IMR-90 (cell line): ENCODE results near the gene PSMA8. TPM values are rescaled to one million over a fixed set of nuclear protein-coding genes. Genes with fewer than 3 reads are reported as not detected.

ENCODE experiments used
- ATAC-seq: fragments of 200-7000 bp; cut with Tn5 transposase; 2 replicates; pipeline ENCODE4 v1.9.1; 2020; ENCODE audit warnings: low read depth, mild to moderate bottlenecking, moderate library complexity
- BruUV-seq: library from RNA; stranded (reverse); fragments of 400-500 nt; replicated peaks from 2 replicates; lab custom pipeline; 2021; lab: Mats Ljungman, UMichigan
- CTCF ChIA-PET: fragments of 300-600 bp; formaldehyde crosslinking; extraction: SDS; loops from one replicate; lab custom pipeline; 2021; ENCODE audit warnings: antibody characterized with exemption; lab: Yijun Ruan, JAX
- POLR2A ChIA-PET: fragments of 300-600 bp; sonication (Branson Sonifier 250); formaldehyde crosslinking; loops from one replicate; lab custom pipeline; 2022; ENCODE audit warnings: antibody characterized with exemption; ENCODE audit not compliant: unreplicated experiment; lab: Charles Lee
- DNase-seq: peaks from one replicate; pipeline ENCODE4 v3.0.0; 2013
- H2AFZ ChIP-seq: replicated peaks from 2 replicates; pipeline ENCODE3; 2013; ENCODE audit warnings: low read length, mild to moderate bottlenecking; ENCODE audit not compliant: poor library complexity
- H2AK5ac ChIP-seq: 2 replicates; pipeline ENCODE4 v1.6.1; 2013; ENCODE audit warnings: low read depth, low read length, inconsistent platforms
- H2AK9ac ChIP-seq: replicated peaks from 2 replicates; pipeline ENCODE3; 2013; ENCODE audit warnings: mild to moderate bottlenecking, low read depth, low read length, moderate library complexity; ENCODE audit not compliant: poor library complexity
- H2BK120ac ChIP-seq: 2 replicates; pipeline ENCODE4 v1.6.1; 2013; ENCODE audit warnings: low read depth, low read length, inconsistent platforms
- H2BK15ac ChIP-seq: 3 replicates; pipeline ENCODE4 v1.6.1; 2013; ENCODE audit warnings: low read depth, low read length, inconsistent platforms
- H2BK20ac ChIP-seq: 2 replicates; pipeline ENCODE4 v1.6.1; 2013; ENCODE audit warnings: low read depth, mild to moderate bottlenecking, inconsistent platforms, low read length, moderate library complexity
- H2BK5ac ChIP-seq: 2 replicates; pipeline ENCODE4 v1.6.1; 2013; ENCODE audit warnings: mild to moderate bottlenecking, low read depth, low read length, inconsistent platforms; ENCODE audit not compliant: poor library complexity, severe bottlenecking
- H3K14ac ChIP-seq: replicated peaks from 2 replicates; pipeline ENCODE4 v1.6.1; 2013; ENCODE audit warnings: low read depth, low read length, inconsistent platforms
- H3K18ac ChIP-seq: 2 replicates; pipeline ENCODE4 v1.6.1; 2013; ENCODE audit warnings: low read depth, low read length, control low read depth
- H3K23ac ChIP-seq: 2 replicates; pipeline ENCODE4 v1.6.1; 2013; ENCODE audit warnings: low read depth, low read length, inconsistent platforms
- H3K27ac ChIP-seq: 2 replicates; pipeline ENCODE4 v1.5.1; 2013; ENCODE audit warnings: mild to moderate bottlenecking, control low read depth, low read length; ENCODE audit not compliant: insufficient read depth
- H3K27me3 ChIP-seq: 2 replicates; pipeline ENCODE4 v1.6.1; 2013; ENCODE audit warnings: low read length; ENCODE audit not compliant: control insufficient read depth, insufficient read depth
- H3K36me3 ChIP-seq: 2 replicates; pipeline ENCODE4 v1.6.1; 2013; ENCODE audit warnings: low read length, mixed read lengths; ENCODE audit not compliant: control insufficient read depth, insufficient read depth
- H3K4ac ChIP-seq: 2 replicates; pipeline ENCODE4 v1.6.1; 2013; ENCODE audit warnings: low read depth, low read length, inconsistent platforms
- H3K4me1 ChIP-seq: 2 replicates; pipeline ENCODE4 v1.6.1; 2013; ENCODE audit warnings: low read length, mixed read lengths; ENCODE audit not compliant: control insufficient read depth, insufficient read depth
- H3K4me2 ChIP-seq: 2 replicates; pipeline ENCODE4 v1.6.1; 2013; ENCODE audit warnings: low read depth, mild to moderate bottlenecking, control low read depth, low read length, moderate library complexity
- H3K4me3 ChIP-seq: 2 replicates; pipeline ENCODE4 v1.5.1; 2013; ENCODE audit warnings: low read depth, mild to moderate bottlenecking, control low read depth, low read length, moderate library complexity; ENCODE audit not compliant: insufficient read depth
- H3K56ac ChIP-seq: 2 replicates; pipeline ENCODE4 v1.6.1; 2013; ENCODE audit warnings: low read length, inconsistent platforms; ENCODE audit not compliant: insufficient read depth; ENCODE audit errors: extremely low read depth
- H3K79me1 ChIP-seq, 2 experiments: 2 replicates each; pipeline ENCODE4 v1.6.1; 2013; ENCODE audit warnings: low read length in 2 of 2, inconsistent platforms in 1 of 2, low read depth in 1 of 2
- H3K9ac ChIP-seq: 2 replicates; pipeline ENCODE4 v1.6.1; 2013; ENCODE audit warnings: low read depth, low read length, control low read depth
- H3K9me1 ChIP-seq: 2 replicates; pipeline ENCODE4 v1.6.1; 2013; ENCODE audit warnings: low read length, inconsistent platforms; ENCODE audit not compliant: insufficient read depth
- H3K9me3 ChIP-seq: 2 replicates; pipeline ENCODE4 v1.6.1; 2013; ENCODE audit warnings: low read length; ENCODE audit not compliant: control insufficient read depth, insufficient read depth
- H4K20me1 ChIP-seq: 2 replicates; pipeline ENCODE4 v1.6.1; 2013; ENCODE audit warnings: low read length, inconsistent platforms; ENCODE audit not compliant: insufficient read depth
- H4K5ac ChIP-seq: 2 replicates; pipeline ENCODE4 v1.6.1; 2013; ENCODE audit warnings: mild to moderate bottlenecking, low read depth, low read length, control low read depth
- H4K8ac ChIP-seq, 2 experiments: 2 replicates each; pipeline ENCODE4 v1.6.1; 2013; ENCODE audit warnings: low read depth in 2 of 2, low read length in 2 of 2, control low read depth in 1 of 2, inconsistent platforms in 1 of 2
- H4K91ac ChIP-seq: 2 replicates; pipeline ENCODE4 v1.6.1; 2013; ENCODE audit warnings: low read depth, low read length, inconsistent platforms; ENCODE audit not compliant: insufficient read depth
- BHLHE40 ChIP-seq: fragments of 150-350 bp; IDR thresholded peaks from 2 replicates; pipeline ENCODE4 v1.6.1; 2016; ENCODE audit warnings: mild to moderate bottlenecking, low read depth, low read length
- CEBPB ChIP-seq: IDR thresholded peaks from 2 replicates; pipeline ENCODE4 v1.6.1; 2012; ENCODE audit warnings: low read depth, low read length, improper control_type of control experiment
- CHD1 ChIP-seq: IDR thresholded peaks from 2 replicates; pipeline ENCODE4 v1.6.1; 2012; ENCODE audit warnings: low read depth, low read length, improper control_type of control experiment
- FOS ChIP-seq: fragments of 150-350 bp; IDR thresholded peaks from 2 replicates; pipeline ENCODE4 v1.6.1; 2016; ENCODE audit warnings: low read depth, low read length
- MAFK ChIP-seq: IDR thresholded peaks from 2 replicates; pipeline ENCODE4 v1.6.1; 2012; ENCODE audit warnings: low read depth, low read length, improper control_type of control experiment
- MAZ ChIP-seq: IDR thresholded peaks from 2 replicates; pipeline ENCODE4 v1.6.1; 2012; ENCODE audit warnings: low read depth, mild to moderate bottlenecking, low read length, improper control_type of control experiment, moderate library complexity, borderline replicate concordance
- MXI1 ChIP-seq: IDR thresholded peaks from 2 replicates; pipeline ENCODE4 v1.6.1; 2012; ENCODE audit warnings: low read depth, mild to moderate bottlenecking, low read length, moderate library complexity, borderline replicate concordance
- NFE2L2 ChIP-seq: fragments of 150-350 bp; IDR thresholded peaks from 2 replicates; pipeline ENCODE4 v1.6.1; 2016; ENCODE audit warnings: low read depth, mild to moderate bottlenecking, low read length
- POLR2A ChIP-seq: IDR thresholded peaks from 2 replicates; pipeline ENCODE4 v1.6.1; 2012; ENCODE audit warnings: mild to moderate bottlenecking, low read depth, low read length
- RAD21 ChIP-seq: IDR thresholded peaks from 2 replicates; pipeline ENCODE4 v1.6.1; 2012; ENCODE audit warnings: low read length, improper control_type of control experiment
- RCOR1 ChIP-seq: IDR thresholded peaks from 2 replicates; pipeline ENCODE4 v1.6.1; 2012; ENCODE audit warnings: mild to moderate bottlenecking, low read length, improper control_type of control experiment; ENCODE audit not compliant: insufficient replicate concordance
- RFX5 ChIP-seq: IDR thresholded peaks from 2 replicates; pipeline ENCODE4 v1.8.0; 2012; ENCODE audit warnings: low read depth, mild to moderate bottlenecking, low read length, moderate library complexity
- SMC3 ChIP-seq: fragments of 150-350 bp; IDR thresholded peaks from 2 replicates; pipeline ENCODE4 v1.6.1; 2016; ENCODE audit warnings: low read depth, mild to moderate bottlenecking, antibody characterized with exemption, low read length, moderate library complexity
- WGBS, 2 experiments: methylation state at CpG; one replicate each; pipeline versions ENCODE4 v1.1.5 to v1.1.7; 2013; ENCODE audit warnings: missing lambda C conversion rate in 2 of 2; ENCODE audit not compliant: insufficient read length in 1 of 2; ENCODE audit errors: extremely low coverage in 2 of 2; 5-methylcytosine and 5-hydroxymethylcytosine counted together
- dilution Hi-C: fragments of 300-500 bp; cut with HindIII; formaldehyde crosslinking; loops from one replicate; pipeline ENCODE4 v1.14.3; 2018; ENCODE audit warnings: low sequenced_read_pairs; ENCODE audit not compliant: unreplicated experiment
- in situ Hi-C: fragments of 300-500 bp; cut with MboI; formaldehyde crosslinking; loops from 3 replicates; pipeline ENCODE4 v1.14.3; 2019; ENCODE audit warnings: low sequenced_read_pairs, inconsistent platforms, mixed read lengths
- intact Hi-C: fragments of 100-400 bp; cut with micrococcal nuclease; formaldehyde crosslinking; loops from 2 replicates; pipeline ENCODE4 v1.10.0; 2022
- polyA plus RNA-seq, 3 experiments: library from polyadenylated mRNA; depleted of rRNA; stranded (reverse); fragments of >200 nt; gene quantifications; 2 replicates each; pipeline ENCODE4 v1.2.3, GENCODE V29; 2012; ENCODE audit warnings: low replicate concordance in 1 of 3
- total RNA-seq: library from RNA; depleted of rRNA; stranded (reverse); fragments of >200 nt; gene quantifications from 2 replicates; pipeline ENCODE4 v1.2.3, GENCODE V29; 2012
- TF ChIP-seq, protein P1 (sequence below): fragments of 150-350 bp; IDR thresholded peaks from 2 replicates; pipeline ENCODE4 v1.6.1; 2017; ENCODE audit warnings: mild to moderate bottlenecking, antibody characterized with exemption, low read length, low read depth
- TF ChIP-seq, protein P2 (sequence below): conservative IDR thresholded peaks from 2 replicates; pipeline ENCODE4 v1.5.1; 2012; ENCODE audit warnings: mild to moderate bottlenecking, low read depth, low read length, improper control_type of control experiment
- TF ChIP-seq, protein P3 (sequence below): fragments of 150-350 bp; IDR thresholded peaks from 2 replicates; pipeline ENCODE4 v1.6.1; 2016; ENCODE audit warnings: low read depth, mild to moderate bottlenecking, low read length, moderate library complexity, borderline replicate concordance

The PSMA8 gene
- total and polyA plus RNA-seq, 2 of the 4 experiments (the other 2 are of a cell fraction), result not detected

DNA sequence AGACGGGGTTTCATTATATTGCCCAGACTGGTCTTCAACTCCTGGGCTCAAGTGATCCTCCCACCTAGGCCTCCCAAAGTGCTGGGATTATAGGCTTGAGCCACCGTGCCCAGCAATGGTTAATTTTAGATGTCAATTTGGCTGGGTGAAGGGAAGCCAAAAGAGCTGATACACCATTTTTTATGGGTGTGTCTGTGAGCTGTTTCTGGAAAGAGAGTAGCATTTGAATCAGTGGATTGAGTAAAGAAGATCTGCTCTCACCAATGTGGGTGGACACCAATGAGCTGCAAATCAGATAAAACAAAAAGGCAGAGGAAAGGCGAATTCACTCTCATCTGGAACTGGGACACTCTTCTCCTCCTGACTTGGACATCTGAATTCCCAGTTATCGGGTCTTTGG is 76.5 kb downstream of the PSMA8 start:
- Histone ChIP-seq H3K9ac (no peak overlapping the region), H3K9me1 (no peaks in the 10 kb centered on the region), H3K27me3 (no peaks in the 10 kb centered on the region; the same call in 1 of the 2 replicates), H2AFZ (no peak overlapping the region), H4K20me1 (no peaks in the 10 kb centered on the region), H3K23ac (no peak overlapping the region), H2BK15ac (no peak overlapping the region), H3K4ac (no peak overlapping the region), H3K36me3 (no peaks in the 10 kb centered on the region), H3K79me1 (no peaks in the 10 kb centered on the region), H4K5ac (no peak overlapping the region), H2BK20ac (no peak overlapping the region), H3K18ac (no peak overlapping the region), H4K8ac (no peak overlapping the region), H3K9me3 (no peaks in the 10 kb centered on the region), H3K14ac (no peak overlapping the region), H4K91ac (no peak overlapping the region), H2AK9ac (no peak overlapping the region), H2AK5ac (no peak overlapping the region), H2BK5ac (no peak overlapping the region), H3K4me3 (no peak overlapping the region), H3K4me2 (no peak overlapping the region), H3K56ac (no peak overlapping the region), H3K4me1 (no peaks in the 10 kb centered on the region), H2BK120ac (no peak overlapping the region), H3K27ac (no peak overlapping the region)
- dilution Hi-C loops (no loop called here), intact Hi-C loops (no loop called here), in situ Hi-C loops (no loop called here)
- no peak for DNase-seq
- TF ChIP-seq RFX5 (no peak), FOS (no peak), RAD21 (no peak), CEBPB (no peak), RCOR1 (no peak), MAFK (no peak), MXI1 (no peak), BHLHE40 (no peak), NFE2L2 (no peak), SMC3 (no peak), POLR2A (no peak), CHD1 (no peak), MAZ (no peak)
- TF ChIP-seq, protein P1, sequence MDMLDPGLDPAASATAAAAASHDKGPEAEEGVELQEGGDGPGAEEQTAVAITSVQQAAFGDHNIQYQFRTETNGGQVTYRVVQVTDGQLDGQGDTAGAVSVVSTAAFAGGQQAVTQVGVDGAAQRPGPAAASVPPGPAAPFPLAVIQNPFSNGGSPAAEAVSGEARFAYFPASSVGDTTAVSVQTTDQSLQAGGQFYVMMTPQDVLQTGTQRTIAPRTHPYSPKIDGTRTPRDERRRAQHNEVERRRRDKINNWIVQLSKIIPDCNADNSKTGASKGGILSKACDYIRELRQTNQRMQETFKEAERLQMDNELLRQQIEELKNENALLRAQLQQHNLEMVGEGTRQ, result no peak
- TF ChIP-seq, protein P2, sequence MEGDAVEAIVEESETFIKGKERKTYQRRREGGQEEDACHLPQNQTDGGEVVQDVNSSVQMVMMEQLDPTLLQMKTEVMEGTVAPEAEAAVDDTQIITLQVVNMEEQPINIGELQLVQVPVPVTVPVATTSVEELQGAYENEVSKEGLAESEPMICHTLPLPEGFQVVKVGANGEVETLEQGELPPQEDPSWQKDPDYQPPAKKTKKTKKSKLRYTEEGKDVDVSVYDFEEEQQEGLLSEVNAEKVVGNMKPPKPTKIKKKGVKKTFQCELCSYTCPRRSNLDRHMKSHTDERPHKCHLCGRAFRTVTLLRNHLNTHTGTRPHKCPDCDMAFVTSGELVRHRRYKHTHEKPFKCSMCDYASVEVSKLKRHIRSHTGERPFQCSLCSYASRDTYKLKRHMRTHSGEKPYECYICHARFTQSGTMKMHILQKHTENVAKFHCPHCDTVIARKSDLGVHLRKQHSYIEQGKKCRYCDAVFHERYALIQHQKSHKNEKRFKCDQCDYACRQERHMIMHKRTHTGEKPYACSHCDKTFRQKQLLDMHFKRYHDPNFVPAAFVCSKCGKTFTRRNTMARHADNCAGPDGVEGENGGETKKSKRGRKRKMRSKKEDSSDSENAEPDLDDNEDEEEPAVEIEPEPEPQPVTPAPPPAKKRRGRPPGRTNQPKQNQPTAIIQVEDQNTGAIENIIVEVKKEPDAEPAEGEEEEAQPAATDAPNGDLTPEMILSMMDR, result no peak
- TF ChIP-seq, protein P3, sequence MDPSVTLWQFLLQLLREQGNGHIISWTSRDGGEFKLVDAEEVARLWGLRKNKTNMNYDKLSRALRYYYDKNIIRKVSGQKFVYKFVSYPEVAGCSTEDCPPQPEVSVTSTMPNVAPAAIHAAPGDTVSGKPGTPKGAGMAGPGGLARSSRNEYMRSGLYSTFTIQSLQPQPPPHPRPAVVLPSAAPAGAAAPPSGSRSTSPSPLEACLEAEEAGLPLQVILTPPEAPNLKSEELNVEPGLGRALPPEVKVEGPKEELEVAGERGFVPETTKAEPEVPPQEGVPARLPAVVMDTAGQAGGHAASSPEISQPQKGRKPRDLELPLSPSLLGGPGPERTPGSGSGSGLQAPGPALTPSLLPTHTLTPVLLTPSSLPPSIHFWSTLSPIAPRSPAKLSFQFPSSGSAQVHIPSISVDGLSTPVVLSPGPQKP, result no peak
- no peak for ATAC-seq
- no CpG with 5 or more reads among the region's 4 CpGs for WGBS, 2 experiments
- ChIA-PET CTCF (no interaction called here), POLR2A (no interaction called here)
- BruUV-seq, result no TSS peak
